HK-2 (cell line): ENCODE results near the gene TMPRSS4.

Experiments
- DNase-seq: peaks from one replicate; pipeline ENCODE4 v3.0.0-alpha.2; 2018; ENCODE audit not compliant: unreplicated experiment

The TMPRSS4 gene

GRCh38 chr11:118153976-118154375 lies 77.1 kb downstream of the TMPRSS4 start:
- DNase-seq: no peak

GRCh38 chr11:118154641-118155040 lies 77.8 kb downstream of the TMPRSS4 start:
- no peak for DNase-seq

- DNase-seq: no peak
Measured at GRCh38 chr11:118155776-118156530, 79.1 kb downstream of the TMPRSS4 start.

GRCh38 chr11:118156531-118157185 lies 79.8 kb downstream of the TMPRSS4 start:
- no peak for DNase-seq

- DNase-seq: no peak
Measured at GRCh38 chr11:118157186-118157895, 80.5 kb downstream of the TMPRSS4 start.

GRCh38 chr11:118161786-118162185 lies 84.9 kb downstream of the TMPRSS4 start:
- DNase-seq: no peak

GRCh38 chr11:118162846-118163245 lies 86.0 kb downstream of the TMPRSS4 start:
- no peak for DNase-seq

GRCh38 chr11:118163494-118163893 lies 86.6 kb downstream of the TMPRSS4 start:
- DNase-seq: no peak

GRCh38 chr11:118164885-118165284 lies 88.0 kb downstream of the TMPRSS4 start:
- no peak for DNase-seq

- DNase-seq: no peak
Measured at GRCh38 chr11:118166641-118167040, 89.8 kb downstream of the TMPRSS4 start.

GRCh38 chr11:118167253-118167652 lies 90.4 kb downstream of the TMPRSS4 start:
- DNase-seq: no peak

GRCh38 chr11:118167906-118168305 lies 91.0 kb downstream of the TMPRSS4 start:
- no peak for DNase-seq

GRCh38 chr11:118168316-118168715 lies 91.4 kb downstream of the TMPRSS4 start:
- DNase-seq: no peak

- no peak for DNase-seq
Measured at GRCh38 chr11:118168751-118169150, 91.9 kb downstream of the TMPRSS4 start.

GRCh38 chr11:118169300-118170140 lies 92.6 kb downstream of the TMPRSS4 start:
- DNase-seq: no peak

- DNase-seq: no peak
Measured at GRCh38 chr11:118170231-118170630, 93.4 kb downstream of the TMPRSS4 start.

- DNase-seq: no peak
Measured at GRCh38 chr11:118170882-118171268, 94.0 kb downstream of the TMPRSS4 start.
